Measurements from ENCODE around the gene VEPH1.

VEPH1 gene

DNA sequence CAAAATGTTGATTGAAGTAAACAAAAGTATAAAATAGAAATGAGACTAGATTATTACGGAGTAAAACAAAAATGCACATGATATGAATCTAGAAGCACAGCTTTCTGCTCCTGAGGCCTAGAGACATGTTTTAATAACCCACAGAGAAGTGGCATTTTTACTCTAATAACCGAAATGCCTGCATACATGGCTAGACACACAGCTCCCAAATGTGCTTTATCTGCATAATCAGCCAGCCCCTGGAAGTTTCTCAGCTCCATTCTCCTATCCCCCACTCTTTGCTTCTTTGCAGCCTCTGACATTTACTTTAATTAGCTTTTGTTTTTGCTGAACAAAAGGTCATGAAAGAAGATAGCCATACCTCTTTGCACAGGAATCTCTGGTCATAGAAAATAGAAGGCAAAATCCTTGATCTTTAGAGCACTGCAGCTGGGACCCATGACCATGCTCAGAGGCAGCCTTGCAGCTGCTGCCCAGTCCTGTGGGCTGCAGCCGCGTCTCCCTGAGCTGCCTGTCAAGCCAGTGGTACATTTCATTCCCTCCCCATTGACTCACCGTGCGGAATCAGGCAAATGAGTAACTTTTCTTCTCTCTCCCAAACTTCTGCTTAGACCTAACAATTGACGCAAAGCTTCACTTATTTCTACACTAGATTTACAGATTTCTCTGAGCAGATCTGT, at the start of gene VEPH1:
Gene VEPH1, minus strand, starts transcription at position 501 of the 680 bp plus-strand sequence. CDS start 8,067 bp downstream, outside the sequence.
- DNase-seq = no peak

- no peak for DNase-seq
Measured at GRCh38 chr3:157551961-157552360, 48.7 kb upstream of the VEPH1 start.

DNA sequence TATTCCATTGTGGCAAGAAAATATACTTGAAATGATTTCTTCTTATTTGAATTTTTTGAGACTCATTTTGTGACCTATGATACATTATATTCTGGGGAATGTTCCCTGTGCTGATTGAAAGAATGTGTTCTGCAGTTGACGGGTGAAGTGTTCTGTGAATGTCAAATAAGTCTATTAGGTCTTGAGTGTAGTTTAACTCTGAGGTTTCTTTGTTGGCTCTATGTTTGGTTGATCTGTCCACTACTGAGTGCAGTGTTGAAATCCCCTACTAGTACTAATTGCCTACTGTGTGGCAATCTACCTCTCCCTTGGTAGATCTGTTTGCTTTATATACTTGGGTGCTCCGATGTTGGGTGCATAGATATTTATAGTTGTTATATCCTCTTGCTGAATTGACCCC, 46.3 kb upstream of the VEPH1 start:
- DNase-seq = no peak

DNA sequence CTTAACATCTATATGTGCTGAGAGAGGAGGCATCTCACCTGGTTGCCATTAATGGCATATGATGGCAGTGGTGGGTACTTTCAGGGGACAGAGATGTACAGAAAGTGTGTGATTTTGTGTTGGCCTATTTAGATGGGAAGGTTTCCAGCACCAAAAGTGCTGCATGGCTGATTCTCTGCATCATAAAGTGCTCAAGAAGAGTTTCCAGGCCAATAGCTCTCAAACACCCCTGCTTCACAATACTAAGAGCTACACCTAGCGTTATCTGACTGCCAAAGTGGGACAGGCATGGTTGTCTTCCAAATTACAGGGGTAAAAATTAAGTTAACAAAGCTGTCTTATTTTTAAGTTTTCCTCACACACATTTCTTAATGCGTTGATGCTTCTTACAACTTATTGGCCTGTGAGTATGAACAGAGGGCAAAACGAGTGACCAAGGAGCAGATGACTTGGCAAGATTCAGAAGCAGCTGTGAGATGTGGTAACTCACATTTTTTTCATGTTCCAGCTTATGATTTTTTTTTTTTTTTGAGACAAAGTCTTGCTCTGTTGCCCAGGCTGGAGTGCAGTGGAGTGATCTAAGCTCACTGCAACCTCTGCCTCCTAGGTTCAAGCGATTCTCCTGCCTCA, 41.4 kb upstream of the VEPH1 start:
- DNase-seq = no peak

- DNase-seq = no peak
Measured at GRCh38 chr3:157543501-157544035, 40.4 kb upstream of the VEPH1 start.

GRCh38 chr3:157542711-157543500, 39.7 kb upstream of the VEPH1 start:
- DNase-seq = peak; percentile 49 to 73

DNA sequence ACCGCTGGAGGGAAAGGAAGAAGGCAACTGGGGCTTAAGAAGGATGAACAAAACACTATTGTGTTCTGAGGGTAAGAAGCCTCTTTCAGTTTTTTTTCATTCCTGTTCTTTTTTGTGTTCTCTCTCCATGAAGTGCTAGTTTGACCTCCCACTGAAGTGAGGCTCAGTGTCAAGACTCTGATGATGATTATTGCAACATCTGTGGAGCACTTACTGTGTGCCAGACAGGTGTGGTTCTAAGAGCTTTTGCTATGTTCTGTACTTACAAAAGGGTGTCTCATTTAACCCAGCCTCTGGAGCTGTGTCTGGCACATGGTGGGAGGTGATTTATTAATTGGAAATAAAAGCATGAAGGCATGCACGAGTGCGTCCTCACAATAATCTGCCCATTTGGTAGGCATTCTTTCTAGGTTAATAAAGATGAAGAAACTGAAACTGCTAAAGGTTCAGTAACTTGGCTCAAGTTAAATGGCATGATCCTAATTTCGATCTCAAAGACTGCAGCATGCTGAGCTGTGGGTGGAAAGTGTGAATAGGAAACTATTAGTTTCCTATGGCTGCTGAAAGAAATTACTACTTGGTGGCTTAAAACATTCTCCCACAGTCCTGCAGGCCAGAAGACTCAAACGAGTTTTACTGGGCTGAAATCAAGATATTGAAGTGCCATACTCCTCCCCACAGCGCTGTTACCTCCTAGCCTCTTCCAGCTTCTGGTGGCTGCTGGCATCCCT, 38.5 kb upstream of the VEPH1 start:
- no peak for DNase-seq

- DNase-seq = no peak
Measured at GRCh38 chr3:157540656-157541055, 37.4 kb upstream of the VEPH1 start.

DNA sequence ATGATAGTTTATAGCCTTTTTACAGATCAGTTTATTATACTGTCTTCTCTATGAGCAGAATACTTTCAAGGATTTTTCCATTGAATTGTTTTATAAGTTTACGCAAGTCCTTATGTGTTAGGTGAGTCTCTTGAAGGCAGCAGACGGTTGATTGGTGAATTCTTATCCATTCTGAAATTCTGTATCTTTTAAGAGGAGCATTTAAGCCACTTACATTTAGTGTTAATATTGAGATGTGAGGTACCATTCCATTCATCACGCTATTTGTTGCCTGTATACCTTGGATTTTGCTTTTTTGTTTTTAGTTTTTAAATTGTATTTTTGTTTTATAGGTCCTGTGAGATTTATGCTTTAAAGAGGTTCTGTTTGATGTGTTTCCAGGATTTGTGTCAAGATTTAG, 32.5 kb upstream of the VEPH1 start:
- DNase-seq = no peak

GRCh38 chr3:157534725-157535161, 31.5 kb upstream of the VEPH1 start:
- DNase-seq = no peak

DNA sequence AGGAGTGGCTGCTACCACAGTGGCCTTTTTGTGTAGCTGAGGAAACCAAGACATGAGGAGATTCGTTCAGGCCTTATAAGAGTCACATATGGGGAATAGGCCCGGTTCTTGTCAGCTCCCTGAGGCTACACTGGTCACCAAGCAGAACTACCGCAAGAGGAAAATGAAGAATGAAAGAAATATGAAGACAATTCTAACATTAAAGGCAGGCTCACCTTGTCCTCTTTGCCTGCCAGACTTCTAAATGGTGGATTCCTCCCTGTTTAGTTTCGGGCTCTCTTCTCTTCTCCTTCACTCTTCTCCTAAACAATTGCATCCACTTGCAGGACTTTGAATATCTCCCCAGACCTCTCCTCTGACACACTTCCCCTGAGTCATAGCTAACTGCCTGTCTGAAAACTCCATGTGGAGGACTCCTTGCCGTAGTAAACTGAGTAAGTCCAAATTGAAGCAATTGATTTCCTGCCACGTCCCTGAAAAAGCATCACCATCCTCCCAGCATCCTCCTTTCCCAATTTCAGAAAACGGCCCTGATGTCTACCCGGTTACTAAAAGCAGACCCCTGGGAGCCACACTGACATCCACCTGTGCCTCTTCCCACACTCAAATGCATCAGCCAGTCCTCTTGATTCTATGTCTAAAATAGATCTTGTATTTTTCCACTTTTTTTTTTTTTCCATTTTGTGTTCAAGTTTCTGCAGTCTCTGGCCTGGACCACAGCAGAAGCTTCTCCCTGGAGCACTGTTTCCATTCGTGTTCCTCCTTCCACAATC, 30.3 kb upstream of the VEPH1 start:
- no peak for DNase-seq

GRCh38 chr3:157532529-157533297, 29.5 kb upstream of the VEPH1 start:
- DNase-seq = peak; percentile 75 to 79

GRCh38 chr3:157531771-157532170, 28.6 kb upstream of the VEPH1 start:
- DNase-seq = no peak

DNA sequence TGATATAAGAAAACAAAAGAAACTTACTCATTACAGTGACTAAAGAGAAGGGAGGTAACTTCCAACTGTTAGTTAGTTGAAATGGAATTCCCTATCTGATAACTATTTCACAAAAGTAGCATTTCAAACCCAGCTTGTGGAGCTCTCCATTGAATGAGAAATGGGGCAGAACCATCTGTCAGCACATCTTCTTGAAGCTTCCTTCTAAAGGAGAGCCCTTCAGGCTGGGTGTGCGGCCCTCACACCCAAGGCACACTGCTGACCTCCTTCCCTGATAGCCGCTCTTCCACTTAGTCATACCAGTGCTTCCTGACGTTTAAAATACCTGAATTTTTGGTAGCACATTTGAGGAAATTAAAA, 28.1 kb upstream of the VEPH1 start:
- DNase-seq = no peak

DNA sequence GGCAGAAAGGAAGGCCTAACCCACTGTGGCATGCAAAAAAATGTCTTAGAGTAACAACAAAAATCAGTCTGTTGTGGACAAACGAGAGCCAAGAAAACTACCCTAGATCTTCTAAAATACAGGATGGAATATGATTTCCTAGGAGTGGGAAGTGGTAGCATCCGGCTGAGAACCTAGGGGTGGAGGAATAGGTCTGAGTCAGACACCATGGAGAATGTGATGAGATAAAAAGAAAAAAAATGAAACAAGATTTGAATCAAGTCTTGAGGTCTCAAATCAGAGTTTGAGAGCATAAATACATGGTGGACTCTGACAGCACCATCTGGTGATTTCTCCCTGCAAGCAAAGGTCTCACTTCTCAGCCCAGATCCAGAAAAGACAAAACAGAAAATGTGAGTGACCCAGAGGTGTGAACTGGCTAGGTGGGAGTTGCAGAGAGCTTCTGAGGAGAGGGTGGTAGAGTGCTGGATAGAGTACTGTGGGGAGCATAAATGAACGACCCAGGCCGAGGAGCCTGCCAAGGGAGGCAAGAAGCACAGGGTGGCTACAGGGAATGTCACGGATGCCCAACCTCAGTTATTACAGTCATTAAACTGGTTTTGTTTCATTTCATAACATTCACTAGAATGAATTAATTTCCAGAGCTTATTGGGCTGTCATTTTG, 27.6 kb upstream of the VEPH1 start:
- no peak for DNase-seq

DNA sequence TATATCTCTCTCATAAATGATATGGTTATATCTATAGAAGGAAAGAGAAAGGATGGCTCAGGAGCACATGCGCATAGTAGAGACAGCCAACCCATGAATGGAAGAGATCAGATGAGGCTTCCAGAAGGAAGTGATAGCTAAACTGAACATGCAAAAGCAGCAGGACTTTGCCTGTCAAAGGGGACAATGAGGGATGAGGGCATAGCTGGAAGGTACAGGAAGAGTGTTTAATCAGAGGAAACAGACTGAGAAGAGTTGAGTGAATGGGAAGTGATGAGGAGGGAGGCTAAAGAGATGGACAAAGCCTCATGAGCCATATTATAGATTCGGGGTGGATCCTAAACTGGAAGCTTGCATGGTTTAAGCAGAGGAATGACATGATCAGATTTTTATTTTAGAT, 26.5 kb upstream of the VEPH1 start:
- no peak for DNase-seq

DNA sequence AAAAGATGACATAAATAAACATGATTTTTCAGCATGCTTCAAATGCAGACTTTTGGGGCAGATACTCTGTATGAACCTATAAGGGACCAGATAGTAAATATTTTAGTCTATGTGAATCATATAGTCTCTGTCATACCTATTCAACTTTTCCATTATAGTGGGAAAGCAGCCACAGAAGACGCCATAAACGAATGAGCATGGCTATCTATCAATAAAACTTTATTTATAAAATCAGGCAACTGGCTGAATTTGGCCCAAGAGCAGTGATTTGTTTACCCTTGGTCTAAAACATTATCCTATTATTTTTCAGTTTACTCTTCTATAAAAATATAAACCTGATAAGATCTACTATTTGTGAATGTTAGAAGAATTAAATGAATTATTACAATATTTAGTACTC, 25.9 kb upstream of the VEPH1 start:
- no peak for DNase-seq

DNA sequence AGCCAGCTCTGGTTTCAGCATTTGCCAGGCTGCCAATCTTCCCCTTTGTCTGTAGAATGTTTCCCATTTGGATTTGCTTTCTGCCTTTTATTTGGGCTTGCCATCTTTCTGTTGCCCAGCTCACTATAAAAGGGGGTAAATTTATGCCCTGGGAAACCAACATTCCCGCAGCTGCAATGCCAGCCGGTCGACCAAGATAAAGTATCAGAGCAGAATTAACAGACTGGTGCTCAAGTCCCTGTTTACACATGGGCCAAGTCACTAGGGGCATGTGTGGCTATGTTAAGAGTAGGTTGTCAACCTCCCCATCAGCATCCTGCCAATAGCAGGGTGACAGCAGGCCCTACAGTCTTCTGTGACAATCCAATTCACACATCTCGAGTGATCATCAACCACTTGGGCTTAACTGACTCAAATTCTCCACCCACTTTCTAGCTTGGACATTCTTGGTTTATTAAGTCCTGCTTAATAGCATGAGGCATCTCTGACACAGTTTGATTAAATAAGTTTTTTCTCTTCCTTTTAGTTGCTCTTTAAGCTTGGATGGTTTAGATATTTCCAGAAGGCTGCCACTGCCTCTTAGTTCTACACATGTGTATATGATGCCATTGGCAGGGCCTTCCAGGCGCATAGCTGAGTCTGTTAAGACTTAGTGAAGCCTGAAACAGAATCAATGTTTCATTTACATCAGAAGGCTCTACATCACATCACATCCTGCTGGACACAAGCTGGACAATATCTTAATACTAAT, 24.1 kb upstream of the VEPH1 start:
- DNase-seq = peak in 1 of 2 experiments; percentile 29

- DNase-seq = no peak
Measured at GRCh38 chr3:157526036-157526435, 22.8 kb upstream of the VEPH1 start.

GRCh38 chr3:157523814-157524213, 20.6 kb upstream of the VEPH1 start:
- DNase-seq = no peak

Measured in NCI-H524 (cell line).